ENCODE data around the gene ATP8B2. TPM values are rescaled to one million over a fixed set of nuclear protein-coding genes. Genes with fewer than 3 reads are reported as not detected.
"Not testable (repeated sequence)": the region's sequence is repeated elsewhere in the genome, so short reads cannot be mapped to it uniquely, and the experiment has no call there.

The ATP8B2 gene
- total RNA-seq, 1 donor = 231 TPM

DNA sequence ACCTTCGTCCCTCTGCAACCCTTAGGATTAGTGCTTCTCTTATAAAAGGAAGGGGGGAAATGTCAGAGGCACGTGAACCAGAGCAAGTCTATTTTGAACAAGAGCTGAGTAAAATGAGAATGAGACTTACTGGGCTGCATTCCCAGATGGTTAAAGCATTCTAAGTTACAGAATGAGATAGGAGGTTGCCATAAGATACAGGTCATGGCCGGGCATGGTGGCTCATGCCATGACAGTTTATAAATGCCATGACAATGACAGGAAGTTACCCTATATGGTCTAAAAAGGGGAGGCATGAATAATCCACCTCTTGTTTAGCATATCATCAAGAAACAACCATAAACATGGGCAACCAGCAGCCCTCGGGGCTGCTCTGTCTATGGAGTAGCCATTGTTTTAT, 6.9 kb upstream of the ATP8B2 start:
- DNase-seq (ENCODE audit: low read depth) = peak; percentile 42
- no peak overlapping the region for H3K4me3 ChIP-seq (ENCODE audit: low read depth, low read length)
- TF ChIP-seq, protein P1, sequence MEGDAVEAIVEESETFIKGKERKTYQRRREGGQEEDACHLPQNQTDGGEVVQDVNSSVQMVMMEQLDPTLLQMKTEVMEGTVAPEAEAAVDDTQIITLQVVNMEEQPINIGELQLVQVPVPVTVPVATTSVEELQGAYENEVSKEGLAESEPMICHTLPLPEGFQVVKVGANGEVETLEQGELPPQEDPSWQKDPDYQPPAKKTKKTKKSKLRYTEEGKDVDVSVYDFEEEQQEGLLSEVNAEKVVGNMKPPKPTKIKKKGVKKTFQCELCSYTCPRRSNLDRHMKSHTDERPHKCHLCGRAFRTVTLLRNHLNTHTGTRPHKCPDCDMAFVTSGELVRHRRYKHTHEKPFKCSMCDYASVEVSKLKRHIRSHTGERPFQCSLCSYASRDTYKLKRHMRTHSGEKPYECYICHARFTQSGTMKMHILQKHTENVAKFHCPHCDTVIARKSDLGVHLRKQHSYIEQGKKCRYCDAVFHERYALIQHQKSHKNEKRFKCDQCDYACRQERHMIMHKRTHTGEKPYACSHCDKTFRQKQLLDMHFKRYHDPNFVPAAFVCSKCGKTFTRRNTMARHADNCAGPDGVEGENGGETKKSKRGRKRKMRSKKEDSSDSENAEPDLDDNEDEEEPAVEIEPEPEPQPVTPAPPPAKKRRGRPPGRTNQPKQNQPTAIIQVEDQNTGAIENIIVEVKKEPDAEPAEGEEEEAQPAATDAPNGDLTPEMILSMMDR (IDR thresholded peaks at IDR 0.05; ENCODE audit: insufficient read depth, low read length) = no peak

DNA sequence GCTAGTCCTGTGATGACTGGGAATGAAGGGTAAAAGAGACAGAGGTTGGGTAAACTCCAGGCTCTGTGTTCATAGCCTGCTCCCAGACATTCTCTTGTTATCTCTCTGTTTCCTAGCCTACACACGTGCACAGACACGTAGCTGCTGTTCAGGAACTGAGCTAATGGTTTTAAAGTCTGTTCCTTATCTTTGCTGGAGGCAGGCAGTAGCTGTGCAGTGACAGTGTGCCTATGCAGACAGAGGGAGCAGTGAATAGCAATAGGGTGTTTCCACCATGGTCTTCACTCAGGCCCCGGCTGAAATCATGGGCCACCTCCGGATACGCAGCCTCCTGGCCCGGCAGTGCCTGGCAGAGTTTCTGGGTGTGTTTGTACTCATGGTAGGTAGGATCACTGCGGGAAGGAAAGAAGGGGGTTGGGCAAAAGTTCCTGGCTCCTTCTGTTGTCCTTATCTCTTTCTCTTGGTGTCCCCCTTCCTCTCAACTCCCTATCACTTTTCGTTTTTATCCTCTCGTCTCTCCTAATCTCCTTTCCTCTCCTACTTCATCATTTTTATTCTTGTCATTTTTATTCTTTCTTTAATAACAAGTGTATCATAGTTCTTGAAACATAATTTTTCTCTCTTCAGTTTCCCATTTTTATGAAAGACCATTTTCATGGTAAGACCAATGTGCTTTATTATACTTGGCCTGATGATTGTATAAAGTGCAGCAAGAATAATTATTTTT, 4.3 kb upstream of the ATP8B2 start, which contains the start of gene AQP10:
AQP10 (plus strand) TSS at position 212 of the 727 bp plus-strand sequence; CDS start at position 275, 63 bp downstream.
- TF ChIP-seq, protein P1 (IDR thresholded peaks at IDR 0.05; ENCODE audit: insufficient read depth, low read length) = peak; percentile 8
- DNase-seq (ENCODE audit: low read depth) = peak; percentile 62
- H3K4me3 ChIP-seq (ENCODE audit: low read depth, low read length) = no peak within 1 kb of the TSS

DNA sequence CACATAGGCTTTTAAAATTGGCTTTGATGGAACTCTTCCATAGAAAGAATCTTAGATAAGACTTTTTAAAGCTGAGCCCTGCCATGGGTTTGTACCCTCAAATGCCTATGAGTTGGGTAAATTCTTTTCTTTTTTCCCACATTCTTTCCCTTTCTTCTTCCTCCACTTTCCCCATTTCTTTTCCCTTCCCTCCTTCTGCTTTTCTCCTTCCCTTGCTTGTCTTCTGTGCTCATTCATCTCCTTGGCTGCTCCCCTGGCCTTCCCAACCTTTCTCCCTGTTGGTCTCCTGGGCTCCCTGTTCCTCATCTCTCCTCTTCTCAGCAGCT, 3.8 kb upstream of the ATP8B2 start:
- not testable (repeated sequence) for H3K4me3 ChIP-seq (ENCODE audit: low read depth, low read length); DNase-seq (ENCODE audit: low read depth)

- no peak for DNase-seq (ENCODE audit: low read depth)
- no peak overlapping the region for H3K4me3 ChIP-seq (ENCODE audit: low read depth, low read length)
- TF ChIP-seq, protein P1 (IDR thresholded peaks at IDR 0.05; ENCODE audit: insufficient read depth, low read length) = no peak
These were observed 1.8 kb upstream of the ATP8B2 start for GRCh38 chr1:154323493-154323892.

DNA sequence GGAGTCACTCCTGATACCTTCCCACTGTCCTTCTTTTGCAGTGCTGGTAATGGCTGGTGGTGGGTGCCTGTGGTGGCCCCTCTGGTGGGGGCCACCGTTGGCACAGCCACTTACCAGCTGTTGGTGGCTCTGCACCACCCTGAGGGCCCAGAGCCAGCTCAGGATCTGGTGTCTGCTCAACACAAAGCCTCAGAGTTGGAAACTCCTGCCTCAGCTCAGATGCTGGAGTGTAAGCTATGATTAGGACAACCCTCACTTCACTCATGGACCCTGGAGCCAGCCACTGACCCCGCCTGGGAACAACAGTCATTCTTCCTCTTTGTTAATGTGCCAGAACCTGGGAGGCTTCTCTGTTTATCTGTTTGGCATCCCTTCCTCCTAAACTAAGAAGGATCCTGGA, 1.1 kb upstream of the ATP8B2 start:
- DNase-seq (ENCODE audit: low read depth) = no peak
- H3K4me3 ChIP-seq (ENCODE audit: low read depth, low read length) = no peak overlapping the region
- TF ChIP-seq, protein P1 (IDR thresholded peaks at IDR 0.05; ENCODE audit: insufficient read depth, low read length) = no peak

GRCh38 chr1:154325583-154326545, 539 bp downstream of the ATP8B2 start:
- TF ChIP-seq, protein P1 (IDR thresholded peaks at IDR 0.05; ENCODE audit: insufficient read depth, low read length) = peak; percentile 82
- H3K4me3 ChIP-seq (ENCODE audit: low read depth, low read length) = peak overlapping the region; percentile 98

More at GRCh38 chr1:154325583-154326545, 539 bp downstream of the ATP8B2 start:
- peak; percentile 92 for DNase-seq (ENCODE audit: low read depth)

Data from fibroblast of the aortic adventitia (primary cell).